ENCODE measurements around the gene MDM1. TPM values are rescaled to one million over a fixed set of nuclear protein-coding genes. Genes with fewer than 3 reads are reported as not detected.

Gene MDM1
- total and polyA plus RNA-seq, 2 of the 13 experiments (the other 11 are each of a cell fraction or from before 2014, with no cell fraction given), result 4.6 to 15.2 TPM

DNA sequence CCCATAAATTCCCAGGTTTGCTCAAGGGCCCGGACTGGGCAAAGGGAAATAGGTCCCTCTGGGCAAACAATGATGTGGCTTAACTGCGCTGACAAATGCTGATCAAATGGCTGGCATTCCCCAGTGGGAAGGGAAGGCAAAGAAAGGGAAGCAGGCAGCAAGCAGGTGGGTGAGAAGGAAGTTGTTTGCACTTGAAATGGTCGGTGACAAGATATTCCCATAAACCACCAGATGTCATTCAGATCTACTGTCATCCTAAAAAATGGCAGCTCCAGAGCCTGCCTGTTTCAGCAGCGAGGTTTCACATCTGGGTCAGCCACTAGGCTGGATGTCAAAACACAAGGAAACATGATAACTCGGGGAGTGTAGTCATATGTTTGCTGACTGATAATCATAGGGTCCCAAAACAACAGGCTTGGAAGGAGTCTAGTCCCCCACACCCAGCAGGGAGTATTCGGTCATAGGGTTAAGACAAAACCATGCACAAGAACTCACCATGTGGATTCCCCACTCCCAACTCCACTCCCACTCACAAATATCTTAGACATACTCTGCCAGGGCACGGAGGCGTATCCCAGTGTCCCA lies 37.9 kb upstream of the MDM1 start (continued):
- TF ChIP-seq, protein P1, sequence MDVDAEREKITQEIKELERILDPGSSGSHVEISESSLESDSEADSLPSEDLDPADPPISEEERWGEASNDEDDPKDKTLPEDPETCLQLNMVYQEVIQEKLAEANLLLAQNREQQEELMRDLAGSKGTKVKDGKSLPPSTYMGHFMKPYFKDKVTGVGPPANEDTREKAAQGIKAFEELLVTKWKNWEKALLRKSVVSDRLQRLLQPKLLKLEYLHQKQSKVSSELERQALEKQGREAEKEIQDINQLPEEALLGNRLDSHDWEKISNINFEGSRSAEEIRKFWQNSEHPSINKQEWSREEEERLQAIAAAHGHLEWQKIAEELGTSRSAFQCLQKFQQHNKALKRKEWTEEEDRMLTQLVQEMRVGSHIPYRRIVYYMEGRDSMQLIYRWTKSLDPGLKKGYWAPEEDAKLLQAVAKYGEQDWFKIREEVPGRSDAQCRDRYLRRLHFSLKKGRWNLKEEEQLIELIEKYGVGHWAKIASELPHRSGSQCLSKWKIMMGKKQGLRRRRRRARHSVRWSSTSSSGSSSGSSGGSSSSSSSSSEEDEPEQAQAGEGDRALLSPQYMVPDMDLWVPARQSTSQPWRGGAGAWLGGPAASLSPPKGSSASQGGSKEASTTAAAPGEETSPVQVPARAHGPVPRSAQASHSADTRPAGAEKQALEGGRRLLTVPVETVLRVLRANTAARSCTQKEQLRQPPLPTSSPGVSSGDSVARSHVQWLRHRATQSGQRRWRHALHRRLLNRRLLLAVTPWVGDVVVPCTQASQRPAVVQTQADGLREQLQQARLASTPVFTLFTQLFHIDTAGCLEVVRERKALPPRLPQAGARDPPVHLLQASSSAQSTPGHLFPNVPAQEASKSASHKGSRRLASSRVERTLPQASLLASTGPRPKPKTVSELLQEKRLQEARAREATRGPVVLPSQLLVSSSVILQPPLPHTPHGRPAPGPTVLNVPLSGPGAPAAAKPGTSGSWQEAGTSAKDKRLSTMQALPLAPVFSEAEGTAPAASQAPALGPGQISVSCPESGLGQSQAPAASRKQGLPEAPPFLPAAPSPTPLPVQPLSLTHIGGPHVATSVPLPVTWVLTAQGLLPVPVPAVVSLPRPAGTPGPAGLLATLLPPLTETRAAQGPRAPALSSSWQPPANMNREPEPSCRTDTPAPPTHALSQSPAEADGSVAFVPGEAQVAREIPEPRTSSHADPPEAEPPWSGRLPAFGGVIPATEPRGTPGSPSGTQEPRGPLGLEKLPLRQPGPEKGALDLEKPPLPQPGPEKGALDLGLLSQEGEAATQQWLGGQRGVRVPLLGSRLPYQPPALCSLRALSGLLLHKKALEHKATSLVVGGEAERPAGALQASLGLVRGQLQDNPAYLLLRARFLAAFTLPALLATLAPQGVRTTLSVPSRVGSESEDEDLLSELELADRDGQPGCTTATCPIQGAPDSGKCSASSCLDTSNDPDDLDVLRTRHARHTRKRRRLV (CRISPR knock-in tag; IDR thresholded peaks at IDR 0.05), result no peak

DNA sequence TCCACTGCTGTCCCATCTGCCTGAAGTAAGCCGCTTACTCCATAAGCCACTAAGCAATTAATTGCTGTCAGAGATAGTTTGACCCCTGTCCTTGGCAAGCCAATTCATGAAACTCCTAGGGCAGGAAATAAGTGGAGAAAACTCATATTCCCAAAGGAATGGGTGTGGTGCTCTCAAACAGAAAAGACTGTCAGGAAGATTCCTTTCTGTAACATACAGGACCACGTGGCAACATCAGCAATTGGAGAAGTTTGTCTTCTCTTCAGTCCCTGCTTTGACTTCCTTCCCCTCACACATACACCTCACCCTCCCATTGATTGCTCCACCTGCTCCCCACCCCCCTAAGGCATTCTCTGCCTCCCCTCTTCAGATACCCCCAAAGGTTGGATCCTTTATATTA lies 36.2 kb upstream of the MDM1 start:
- Histone ChIP-seq H3K9me3 (ENCODE audit: low read length) (no peaks in the 10 kb centered on the region), H4K20me1 (ENCODE audit: insufficient read depth, low read length) (no peaks in the 10 kb centered on the region), H3K4me3 (replicated peaks in 1 of 3; ENCODE audit: insufficient read depth in 1 of 3, low read depth in 2 of 3, low read length in 3 of 3) (no peak overlapping the region), H3K79me2 (ENCODE audit: insufficient read depth, low read length) (no peaks in the 10 kb centered on the region), H3K4me2 (ENCODE audit: low read depth, low read length) (no peak overlapping the region), H3K27ac (ENCODE audit: extremely low read length, insufficient read depth, low read length) (no peak overlapping the region), H2AFZ (ENCODE audit: low read length) (no peak overlapping the region), H3K9ac (ENCODE audit: insufficient read depth, low read depth, low read length) (no peak overlapping the region), H3K36me3 (replicated peaks in 1 of 2; ENCODE audit: control insufficient read depth in 1 of 2, insufficient read depth in 2 of 2, low read length in 2 of 2) (no peaks in the 10 kb centered on the region), H3K27me3 (ENCODE audit: control insufficient read depth in 1 of 2, insufficient read depth in 2 of 2, low read length in 2 of 2) (no peaks in the 10 kb centered on the region; a peak in 1 of 5 replicates), H3K4me1 (ENCODE audit: insufficient read depth, low read length) (peaks cover 13% of the 10 kb centered on the region; the same call in 1 of the 2 replicates)
- no peak for ATAC-seq
- FAIRE-seq, result no peak
- 71% methylated on average over 2 of the region's 2 CpGs for WGBS (ENCODE audit: low lambda C conversion rate)
- intact Hi-C loops (cut with micrococcal nuclease; ENCODE audit: unreplicated experiment) (no loop called here), in situ Hi-C loops (cut with HindIII; ENCODE audit: extremely low pct_ligation_motif_present, low pct_unique_long_range_greater_than_20kb) (no loop called here)
- ChIA-PET POLR2A (no interaction called here), CTCF (ENCODE audit: low intra/inter-chr PET ratio, low total read pairs) (no interaction called here)
- DNase-seq (ENCODE audit: low spot score), result no peak
- BruUV-seq (replicated peaks), result no TSS peak
- TF ChIP-seq YY1 (IDR thresholded peaks at IDR 0.05; ENCODE audit: insufficient read depth, insufficient replicate concordance, low read depth, low read length) (no peak), PHB2 (IDR thresholded peaks at IDR 0.05; ENCODE audit: partially characterized antibody) (no peak), ZNF10 (CRISPR knock-in tag; IDR thresholded peaks at IDR 0.05; ENCODE audit: borderline replicate concordance, low read depth) (no peak), KLF13 (CRISPR knock-in tag; IDR thresholded peaks at IDR 0.05) (no peak), PAF1 (CRISPR knock-in tag; IDR thresholded peaks at IDR 0.05) (no peak), ZBTB8A (CRISPR knock-in tag; IDR thresholded peaks at IDR 0.05; ENCODE audit: borderline replicate concordance, low read depth) (no peak), ZFY (CRISPR knock-in tag; IDR thresholded peaks at IDR 0.05) (no peak), ZNF292 (CRISPR knock-in tag; IDR thresholded peaks at IDR 0.05; ENCODE audit: borderline replicate concordance, low read depth) (no peak), ZMAT3 (CRISPR knock-in tag; conservative IDR thresholded peaks at IDR 0.05) (no peak)
- TF ChIP-seq, protein P2, sequence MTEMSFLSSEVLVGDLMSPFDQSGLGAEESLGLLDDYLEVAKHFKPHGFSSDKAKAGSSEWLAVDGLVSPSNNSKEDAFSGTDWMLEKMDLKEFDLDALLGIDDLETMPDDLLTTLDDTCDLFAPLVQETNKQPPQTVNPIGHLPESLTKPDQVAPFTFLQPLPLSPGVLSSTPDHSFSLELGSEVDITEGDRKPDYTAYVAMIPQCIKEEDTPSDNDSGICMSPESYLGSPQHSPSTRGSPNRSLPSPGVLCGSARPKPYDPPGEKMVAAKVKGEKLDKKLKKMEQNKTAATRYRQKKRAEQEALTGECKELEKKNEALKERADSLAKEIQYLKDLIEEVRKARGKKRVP (CRISPR knock-in tag; IDR thresholded peaks at IDR 0.05), result no peak
- TF ChIP-seq, protein P3, sequence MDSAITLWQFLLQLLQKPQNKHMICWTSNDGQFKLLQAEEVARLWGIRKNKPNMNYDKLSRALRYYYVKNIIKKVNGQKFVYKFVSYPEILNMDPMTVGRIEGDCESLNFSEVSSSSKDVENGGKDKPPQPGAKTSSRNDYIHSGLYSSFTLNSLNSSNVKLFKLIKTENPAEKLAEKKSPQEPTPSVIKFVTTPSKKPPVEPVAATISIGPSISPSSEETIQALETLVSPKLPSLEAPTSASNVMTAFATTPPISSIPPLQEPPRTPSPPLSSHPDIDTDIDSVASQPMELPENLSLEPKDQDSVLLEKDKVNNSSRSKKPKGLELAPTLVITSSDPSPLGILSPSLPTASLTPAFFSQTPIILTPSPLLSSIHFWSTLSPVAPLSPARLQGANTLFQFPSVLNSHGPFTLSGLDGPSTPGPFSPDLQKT (CRISPR knock-in tag; IDR thresholded peaks at IDR 0.05; ENCODE audit: borderline replicate concordance), result no peak
- TF ChIP-seq, protein P4, sequence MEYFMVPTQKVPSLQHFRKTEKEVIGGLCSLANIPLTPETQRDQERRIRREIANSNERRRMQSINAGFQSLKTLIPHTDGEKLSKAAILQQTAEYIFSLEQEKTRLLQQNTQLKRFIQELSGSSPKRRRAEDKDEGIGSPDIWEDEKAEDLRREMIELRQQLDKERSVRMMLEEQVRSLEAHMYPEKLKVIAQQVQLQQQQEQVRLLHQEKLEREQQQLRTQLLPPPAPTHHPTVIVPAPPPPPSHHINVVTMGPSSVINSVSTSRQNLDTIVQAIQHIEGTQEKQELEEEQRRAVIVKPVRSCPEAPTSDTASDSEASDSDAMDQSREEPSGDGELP (IDR thresholded peaks at IDR 0.05; ENCODE audit: borderline replicate concordance, low read depth), result no peak
- TF ChIP-seq, protein P5, sequence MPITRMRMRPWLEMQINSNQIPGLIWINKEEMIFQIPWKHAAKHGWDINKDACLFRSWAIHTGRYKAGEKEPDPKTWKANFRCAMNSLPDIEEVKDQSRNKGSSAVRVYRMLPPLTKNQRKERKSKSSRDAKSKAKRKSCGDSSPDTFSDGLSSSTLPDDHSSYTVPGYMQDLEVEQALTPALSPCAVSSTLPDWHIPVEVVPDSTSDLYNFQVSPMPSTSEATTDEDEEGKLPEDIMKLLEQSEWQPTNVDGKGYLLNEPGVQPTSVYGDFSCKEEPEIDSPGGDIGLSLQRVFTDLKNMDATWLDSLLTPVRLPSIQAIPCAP (CRISPR knock-in tag; IDR thresholded peaks at IDR 0.05; ENCODE audit: low read depth), result no peak
